GM19463 (cell line): ENCODE measurements around the gene GMPPB.

Experiments used
- ATAC-seq: cut with Tn5 transposase; IDR thresholded peaks from one replicate; pipeline ENCODE4 v1.9.1; 2021; ENCODE audit warnings: mild to moderate bottlenecking, moderate library complexity; ENCODE audit not compliant: unreplicated experiment

Gene GMPPB

GRCh38 chr3:49673121-49673714, 50.5 kb downstream of the GMPPB start:
- no peak for ATAC-seq

- no peak for ATAC-seq
Observed at GRCh38 chr3:49671291-49672288, 52.2 kb downstream of the GMPPB start.

GRCh38 chr3:49670940-49671290, 52.8 kb downstream of the GMPPB start:
- ATAC-seq = no peak
